Cerebellar nuclear complex (tissue), 1 donor: Measurements from ENCODE around the gene GPR153.

ENCODE experiments used
- DNase-seq, 2 experiments: peaks; one replicate each; lab custom pipeline; 2025; lab: John Stamatoyannopoulos, UW

GPR153 gene

DNA sequence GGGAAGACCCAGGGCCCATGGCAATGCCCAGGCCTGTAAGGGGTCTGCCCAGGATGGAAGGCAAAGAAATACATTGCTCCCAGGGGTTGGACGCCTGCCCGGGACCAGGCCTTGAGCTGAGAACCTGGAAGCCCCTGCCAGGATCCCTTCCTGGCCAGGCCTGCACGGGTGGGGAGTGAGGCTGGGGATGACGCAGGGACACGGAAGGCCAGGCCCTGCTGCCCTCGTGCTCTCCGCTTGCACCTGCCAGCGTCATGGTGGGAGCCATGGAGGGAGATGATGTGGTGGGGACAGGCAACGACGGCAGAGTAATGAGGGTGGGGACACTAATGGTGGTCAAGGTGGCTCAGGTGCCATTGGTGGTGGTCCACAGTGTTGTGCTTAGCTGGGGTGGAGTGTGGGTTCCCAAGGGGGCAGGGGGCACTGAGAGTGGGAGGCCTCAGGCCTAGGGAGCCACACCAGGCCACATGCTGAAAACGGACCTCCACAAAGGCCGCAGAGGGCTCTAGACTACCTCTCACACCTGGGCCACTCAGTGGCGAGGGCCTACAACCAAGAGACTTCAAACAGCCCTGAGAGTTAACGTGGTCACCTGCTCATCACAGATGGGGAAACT lies 12.6 kb downstream of the GPR153 start:
- DNase-seq = no peak

- DNase-seq = no peak
Observed at GRCh38 chr1:6247651-6248050, 13.2 kb downstream of the GPR153 start.

DNA sequence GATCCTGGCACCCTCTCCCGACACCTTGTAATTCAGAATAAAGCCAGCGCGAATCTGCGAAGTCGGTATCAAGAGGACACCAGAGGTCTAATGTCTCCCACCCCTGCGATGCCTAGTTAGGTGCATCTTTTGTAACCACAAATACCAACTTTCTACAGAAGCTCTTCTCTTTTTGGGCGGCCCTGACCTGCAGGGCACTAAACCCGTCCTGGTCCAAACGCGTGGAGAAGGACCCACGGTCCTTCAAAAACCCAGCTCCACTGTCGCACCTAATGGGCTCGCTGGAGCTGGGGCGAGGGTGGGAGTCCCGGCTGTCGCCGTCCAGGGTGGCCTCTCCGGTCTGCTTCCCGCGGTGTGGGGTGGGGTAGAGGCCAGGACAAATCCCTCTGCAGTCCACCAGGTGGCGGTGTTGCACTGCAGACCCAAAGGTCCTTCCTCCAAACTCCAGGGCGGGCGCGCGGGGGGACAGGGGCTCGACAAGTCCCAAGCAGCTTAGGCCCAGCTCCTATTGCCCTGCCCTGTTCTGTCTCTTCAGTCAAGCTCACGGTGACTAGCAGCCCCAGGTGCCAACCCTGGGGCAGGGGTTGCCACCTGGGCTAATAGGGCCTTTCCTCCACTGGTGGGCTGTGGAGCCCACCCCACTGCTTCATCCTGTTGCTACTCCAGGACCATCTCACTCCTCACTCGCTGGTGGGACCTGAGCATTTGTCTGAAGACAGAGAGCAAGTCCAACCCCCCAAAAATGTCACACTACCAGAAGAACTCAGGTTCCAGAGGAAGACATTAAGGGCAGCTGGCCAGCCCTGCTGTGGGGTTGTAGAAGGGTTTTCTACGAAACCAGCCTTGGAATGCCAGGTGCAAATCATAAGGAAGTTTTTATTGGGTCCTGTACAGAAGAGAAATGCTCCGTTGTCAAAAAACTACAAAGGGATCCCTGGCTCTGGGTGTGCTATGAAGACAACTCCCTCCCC lies 14.1 kb downstream of the GPR153 start:
- DNase-seq = peak in 1 of 2 experiments; percentile 9

GRCh38 chr1:6245869-6246496 lies 14.9 kb downstream of the GPR153 start:
- DNase-seq = no peak

DNA sequence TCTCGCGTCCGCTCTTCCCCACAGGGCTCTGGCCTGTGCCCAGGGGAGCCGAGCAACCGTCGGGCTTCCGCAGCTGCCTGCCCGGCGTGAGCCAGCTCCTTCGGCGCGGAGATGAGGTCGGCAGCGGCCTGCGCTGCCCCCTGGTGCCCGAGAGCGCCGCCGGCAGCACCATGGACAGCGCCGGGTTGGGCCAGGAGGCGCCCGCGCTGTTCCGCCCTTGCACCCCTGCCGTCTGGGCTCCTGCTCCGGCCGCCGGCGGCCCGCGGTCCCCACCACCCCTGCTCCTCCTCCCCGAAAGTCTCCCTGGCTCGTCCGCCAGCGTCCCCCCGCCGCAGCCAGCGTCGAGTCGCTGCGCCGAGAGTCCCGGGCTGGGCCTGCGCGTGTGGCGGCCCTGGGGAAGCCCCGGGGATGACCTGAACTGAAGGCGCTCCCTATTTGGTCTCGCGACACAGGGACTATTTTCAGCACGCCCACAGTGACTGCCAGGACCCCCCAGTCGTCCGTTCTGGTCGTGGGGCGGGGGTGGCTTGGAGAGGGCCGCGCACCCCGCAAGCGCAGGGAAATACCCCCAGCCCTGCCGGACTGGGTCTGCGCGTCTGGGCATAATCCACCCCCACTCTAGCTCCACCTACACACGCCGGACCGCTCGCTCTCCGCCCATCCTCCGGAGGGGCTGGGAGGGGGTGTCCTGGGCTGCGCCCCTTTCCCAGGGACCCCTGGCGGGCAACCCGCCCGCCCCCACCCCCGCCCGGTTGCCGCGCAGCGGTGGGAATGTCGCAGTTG lies 15.6 kb downstream of the GPR153 start:
- DNase-seq = no peak

GRCh38 chr1:6244401-6245049 lies 16.4 kb downstream of the GPR153 start:
- no peak for DNase-seq

- no peak for DNase-seq
Observed at GRCh38 chr1:6243993-6244392, 16.9 kb downstream of the GPR153 start, which contains the start of gene HES3. HES3 (plus strand) TSS chr1:6244179; CDS start chr1:6244366, 187 bp downstream.

- DNase-seq = no peak
Observed at GRCh38 chr1:6243053-6243834, 17.7 kb downstream of the GPR153 start.

DNA sequence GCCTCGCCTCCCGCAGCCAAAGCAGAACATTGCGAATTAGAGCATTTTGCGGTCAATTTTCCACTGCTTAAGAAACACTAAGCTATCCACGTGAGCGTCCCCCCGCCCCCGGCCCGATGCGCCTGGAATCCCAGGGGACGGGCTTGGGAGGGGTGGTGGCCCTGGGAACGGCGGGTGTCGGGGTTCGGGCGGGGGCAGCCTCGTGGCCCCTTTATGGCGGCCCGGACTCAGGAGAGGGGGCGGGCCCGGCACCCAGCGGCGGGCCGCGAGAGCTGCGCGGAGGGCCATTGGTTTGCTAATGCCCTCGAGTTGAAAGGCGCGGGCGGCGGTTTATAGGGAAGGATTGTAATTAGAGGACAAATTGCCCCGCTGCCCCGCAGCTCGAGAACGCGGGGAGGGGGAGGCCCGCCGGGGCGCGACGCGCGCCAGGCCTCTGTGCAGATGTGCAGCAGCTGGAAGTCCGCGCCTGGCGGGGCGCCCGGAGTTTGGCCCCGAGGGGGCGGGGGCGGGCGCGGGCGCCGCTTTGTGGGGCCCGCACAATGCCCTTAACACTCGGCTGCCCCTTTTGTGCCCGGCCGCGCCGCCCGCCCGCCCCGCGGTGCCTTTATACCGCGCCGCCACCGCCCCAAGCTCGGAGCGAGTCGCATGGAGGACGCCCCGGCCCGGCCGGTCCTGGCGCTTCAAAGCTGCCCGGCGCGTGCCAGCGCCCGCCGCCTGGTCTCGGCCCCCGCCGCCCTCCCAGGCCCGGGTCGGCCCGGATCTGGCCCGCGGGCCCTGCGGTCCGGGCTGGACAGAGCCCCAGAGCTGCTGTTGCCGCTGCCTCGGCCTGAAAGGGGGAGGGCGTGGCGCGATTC lies 18.8 kb downstream of the GPR153 start:
- no peak for DNase-seq

- no peak for DNase-seq
Observed at GRCh38 chr1:6241107-6241886, 19.6 kb downstream of the GPR153 start.

GRCh38 chr1:6239950-6240768 lies 20.7 kb downstream of the GPR153 start:
- DNase-seq = no peak

GRCh38 chr1:6239213-6239752 lies 21.6 kb downstream of the GPR153 start:
- DNase-seq = no peak

GRCh38 chr1:6237093-6237492 lies 23.8 kb downstream of the GPR153 start:
- no peak for DNase-seq

- DNase-seq = no peak
Observed at GRCh38 chr1:6235296-6235677, 25.6 kb downstream of the GPR153 start.

DNA sequence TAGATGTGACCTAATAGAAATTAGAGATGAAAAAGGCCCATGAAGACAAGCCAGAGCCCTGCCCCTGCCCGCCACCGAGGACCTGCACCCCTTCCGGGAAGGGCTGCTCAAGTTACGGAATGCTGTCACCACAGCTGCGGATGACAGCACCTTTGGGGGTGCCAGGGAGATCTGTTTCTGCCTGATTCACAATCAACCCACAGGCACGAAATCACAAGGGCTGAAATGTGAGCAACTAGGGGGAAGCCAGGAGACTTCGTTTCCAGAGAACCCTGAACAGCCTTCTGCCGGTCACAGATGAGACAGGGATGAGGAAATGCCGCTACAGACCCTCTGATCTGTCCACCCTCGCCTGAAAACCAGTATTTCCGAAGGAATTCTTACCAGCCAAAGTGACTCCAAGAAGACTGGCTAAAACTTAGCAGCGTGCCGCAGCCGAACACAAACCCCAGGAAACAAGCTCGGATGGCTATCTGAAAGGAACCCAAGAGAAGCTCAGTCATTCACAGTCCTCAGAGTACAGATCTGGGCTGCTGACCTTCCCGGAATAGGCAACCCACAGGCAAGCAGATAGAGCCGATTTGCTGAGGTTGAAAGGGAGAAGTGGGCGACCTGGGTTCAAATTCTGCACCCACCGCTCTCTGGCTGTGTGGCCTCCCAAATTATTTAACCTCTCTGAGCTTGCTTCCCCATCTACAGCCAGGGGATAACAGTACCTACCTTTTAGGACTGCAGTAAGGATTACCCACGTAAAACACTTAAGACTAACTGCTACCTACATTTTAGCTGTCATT lies 26.2 kb downstream of the GPR153 start:
- DNase-seq = no peak

DNA sequence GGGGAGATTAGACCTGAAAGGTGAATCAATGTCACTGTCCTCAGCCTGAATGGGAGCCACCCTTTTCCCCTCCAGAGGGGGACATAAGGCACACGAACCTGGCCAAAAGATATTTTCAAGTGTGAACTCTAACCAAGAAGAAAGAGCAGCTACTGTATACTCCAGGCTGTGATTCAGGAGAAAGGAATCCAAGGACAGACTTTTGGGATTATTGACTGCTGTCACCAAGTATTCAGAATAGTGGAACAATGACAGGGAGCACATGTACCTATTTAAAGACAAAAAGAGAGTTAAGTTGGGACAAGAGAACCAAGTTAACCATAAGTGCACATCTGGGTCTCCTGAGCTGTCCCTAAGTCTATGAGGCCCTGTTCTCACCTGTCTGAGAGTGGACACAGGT lies 27.5 kb downstream of the GPR153 start:
- no peak for DNase-seq

DNA sequence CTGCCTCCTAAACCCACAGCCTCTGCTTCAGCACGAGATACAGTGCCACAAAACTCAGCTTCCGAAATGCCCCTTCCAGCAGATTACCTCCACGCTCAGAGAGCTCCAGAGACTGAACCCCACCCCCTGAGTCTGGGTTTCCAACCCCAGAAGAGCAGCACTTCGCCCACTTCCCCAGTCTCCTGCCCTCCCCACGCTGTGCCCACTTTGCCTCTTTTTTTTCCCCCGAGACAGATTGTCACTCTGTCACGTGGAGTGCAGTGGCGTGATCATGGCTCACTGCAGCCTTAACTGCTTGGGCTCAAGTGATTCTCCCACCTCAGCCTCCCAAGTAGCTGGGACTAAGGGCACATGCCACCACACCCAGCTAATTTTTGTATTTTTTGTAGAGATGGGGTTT lies 35.2 kb downstream of the GPR153 start:
- DNase-seq = no peak
